HL-60 (cell line): ENCODE results near the gene CCDC82.

Experiments
- DNase-seq, 2 experiments: peaks; one replicate each; pipeline ENCODE4 v3.0.0-alpha.2; 2010 to 2020; ENCODE audit warnings: low read depth in 1 of 2, low spot score in 1 of 2
- H3K27ac ChIP-seq: fragments of 250-450 bp; sonication (Bioruptor Pico); replicated peaks from 2 replicates; pipeline ENCODE4 v1.5.1; 2020; ENCODE audit warnings: mild to moderate bottlenecking, moderate library complexity
- H3K27me3 ChIP-seq: fragments of 250-450 bp; sonication (Bioruptor Pico); 2 replicates; pipeline ENCODE4 v1.5.1; 2021; ENCODE audit warnings: mild to moderate bottlenecking, moderate library complexity; ENCODE audit not compliant: insufficient read depth, poor library complexity, severe bottlenecking
- H3K4me3 ChIP-seq: replicated peaks from 2 replicates; pipeline ENCODE4 v1.5.1; 2011; ENCODE audit warnings: mild to moderate bottlenecking, control low read depth, low read length; ENCODE audit not compliant: insufficient read depth
- CTCF ChIP-seq: IDR thresholded peaks from one replicate; pipeline ENCODE4 v1.5.1; 2011; ENCODE audit warnings: low read length, control low read depth, inconsistent platforms; ENCODE audit not compliant: insufficient read depth
- GABPA ChIP-seq: IDR thresholded peaks from 2 replicates; pipeline ENCODE4 v1.6.1; 2012; ENCODE audit warnings: low read depth
- POLR2AphosphoS5 ChIP-seq: IDR thresholded peaks from 2 replicates; pipeline ENCODE4 v1.6.1; 2012; ENCODE audit warnings: low read depth
- SPI1 ChIP-seq: IDR thresholded peaks from 2 replicates; pipeline ENCODE4 v1.6.1; 2012; ENCODE audit warnings: low read depth, mild to moderate bottlenecking, borderline replicate concordance
- TF ChIP-seq, protein P1 (sequence below): IDR thresholded peaks from 2 replicates; pipeline ENCODE4 v1.6.1; 2012; ENCODE audit warnings: low read depth; ENCODE audit not compliant: insufficient replicate concordance

The CCDC82 gene

GRCh38 chr11:96315476-96315875 is 74.2 kb downstream of the CCDC82 start:
- Histone ChIP-seq H3K27me3 (no peaks in the 10 kb centered on the region), H3K4me3 (no peak overlapping the region), H3K27ac (no peak overlapping the region)
- TF ChIP-seq CTCF: no peak
- TF ChIP-seq GABPA: no peak
- TF ChIP-seq, protein P1, sequence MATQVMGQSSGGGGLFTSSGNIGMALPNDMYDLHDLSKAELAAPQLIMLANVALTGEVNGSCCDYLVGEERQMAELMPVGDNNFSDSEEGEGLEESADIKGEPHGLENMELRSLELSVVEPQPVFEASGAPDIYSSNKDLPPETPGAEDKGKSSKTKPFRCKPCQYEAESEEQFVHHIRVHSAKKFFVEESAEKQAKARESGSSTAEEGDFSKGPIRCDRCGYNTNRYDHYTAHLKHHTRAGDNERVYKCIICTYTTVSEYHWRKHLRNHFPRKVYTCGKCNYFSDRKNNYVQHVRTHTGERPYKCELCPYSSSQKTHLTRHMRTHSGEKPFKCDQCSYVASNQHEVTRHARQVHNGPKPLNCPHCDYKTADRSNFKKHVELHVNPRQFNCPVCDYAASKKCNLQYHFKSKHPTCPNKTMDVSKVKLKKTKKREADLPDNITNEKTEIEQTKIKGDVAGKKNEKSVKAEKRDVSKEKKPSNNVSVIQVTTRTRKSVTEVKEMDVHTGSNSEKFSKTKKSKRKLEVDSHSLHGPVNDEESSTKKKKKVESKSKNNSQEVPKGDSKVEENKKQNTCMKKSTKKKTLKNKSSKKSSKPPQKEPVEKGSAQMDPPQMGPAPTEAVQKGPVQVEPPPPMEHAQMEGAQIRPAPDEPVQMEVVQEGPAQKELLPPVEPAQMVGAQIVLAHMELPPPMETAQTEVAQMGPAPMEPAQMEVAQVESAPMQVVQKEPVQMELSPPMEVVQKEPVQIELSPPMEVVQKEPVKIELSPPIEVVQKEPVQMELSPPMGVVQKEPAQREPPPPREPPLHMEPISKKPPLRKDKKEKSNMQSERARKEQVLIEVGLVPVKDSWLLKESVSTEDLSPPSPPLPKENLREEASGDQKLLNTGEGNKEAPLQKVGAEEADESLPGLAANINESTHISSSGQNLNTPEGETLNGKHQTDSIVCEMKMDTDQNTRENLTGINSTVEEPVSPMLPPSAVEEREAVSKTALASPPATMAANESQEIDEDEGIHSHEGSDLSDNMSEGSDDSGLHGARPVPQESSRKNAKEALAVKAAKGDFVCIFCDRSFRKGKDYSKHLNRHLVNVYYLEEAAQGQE: no peak
- TF ChIP-seq SPI1: no peak
- TF ChIP-seq POLR2AphosphoS5: no peak
- DNase-seq: no peak

DNA sequence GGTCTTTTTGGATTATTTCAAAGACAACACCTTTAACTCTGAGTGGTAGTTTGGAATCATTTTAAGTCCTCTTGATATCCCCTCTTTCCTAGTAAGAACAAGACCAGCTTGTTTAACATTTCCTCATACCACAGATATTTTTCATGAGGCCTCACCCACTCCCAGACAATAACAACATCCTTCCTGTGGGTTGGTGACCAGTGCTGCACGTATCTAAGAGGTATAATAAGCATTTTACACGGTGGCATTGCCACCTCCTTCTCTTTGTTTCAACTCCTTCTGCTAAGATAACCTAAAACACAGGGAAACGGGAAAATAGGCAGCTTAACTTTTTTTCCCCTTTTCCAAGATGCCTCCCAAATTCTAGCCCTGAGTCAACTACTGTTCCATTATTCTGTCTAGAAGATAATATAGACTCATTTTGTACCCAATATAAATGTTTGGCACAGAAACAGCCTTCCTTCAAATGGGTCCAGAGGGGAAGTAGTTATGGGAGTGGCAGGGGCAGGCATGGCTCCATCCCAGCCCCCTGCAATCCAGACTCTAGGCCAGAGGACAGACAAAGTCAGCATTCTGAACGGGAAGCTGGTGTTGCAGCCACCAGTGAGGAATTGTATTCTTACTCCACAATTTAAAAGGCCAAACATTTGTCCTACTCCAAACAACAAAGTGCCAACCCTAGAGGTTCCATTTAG is 75.2 kb downstream of the CCDC82 start:
- Histone ChIP-seq H3K27me3 (no peaks in the 10 kb centered on the region), H3K27ac (no peak overlapping the region), H3K4me3 (no peak overlapping the region)
- no peak for TF ChIP-seq POLR2AphosphoS5
- TF ChIP-seq SPI1: no peak
- no peak for TF ChIP-seq GABPA
- TF ChIP-seq, protein P1: no peak
- TF ChIP-seq CTCF: no peak
- DNase-seq: no peak

GRCh38 chr11:96313163-96313562 is 76.5 kb downstream of the CCDC82 start:
- H3K27ac ChIP-seq: no peak overlapping the region
- DNase-seq: peak in 1 of 2 experiments; percentile 15
- TF ChIP-seq GABPA: no peak
- TF ChIP-seq POLR2AphosphoS5: no peak
- TF ChIP-seq SPI1: no peak
- no peak for TF ChIP-seq CTCF
- no peak overlapping the region for H3K4me3 ChIP-seq
- H3K27me3 ChIP-seq: no peaks in the 10 kb centered on the region

GRCh38 chr11:96311120-96311568 is 78.6 kb downstream of the CCDC82 start:
- Histone ChIP-seq H3K4me3 (no peak overlapping the region), H3K27me3 (no peaks in the 10 kb centered on the region), H3K27ac (no peak overlapping the region)
- TF ChIP-seq GABPA (no peak), POLR2AphosphoS5 (no peak), CTCF (no peak), SPI1 (no peak)
- TF ChIP-seq, protein P1: no peak
- DNase-seq: no peak
